Stomach smooth muscle (tissue), 2 donors: ENCODE data around the gene SHISA6.
A peak's percentile ranks its signal among the peaks of the same experiment; 100 is the strongest.

ENCODE experiments used
- H3K27ac ChIP-seq: one replicate; pipeline ENCODE4 v1.7.0; 2013; ENCODE audit warnings: mild to moderate bottlenecking, low read length, inconsistent platforms
- H3K27me3 ChIP-seq, 2 donors: one replicate each; pipeline ENCODE4 v1.7.0; 2013; ENCODE audit warnings: low read length in 2 of 2; ENCODE audit not compliant: insufficient read depth in 2 of 2, control insufficient read depth in 1 of 2
- H3K36me3 ChIP-seq, 2 donors: one replicate each; pipeline ENCODE4 v1.7.0; 2013; ENCODE audit warnings: low read length in 2 of 2; ENCODE audit not compliant: control insufficient read depth in 2 of 2, insufficient read depth in 2 of 2
- H3K4me1 ChIP-seq: one replicate; pipeline ENCODE4 v1.7.0; 2013; ENCODE audit warnings: low read length; ENCODE audit not compliant: control insufficient read depth, insufficient read depth
- H3K4me3 ChIP-seq, 2 donors: one replicate each; pipeline ENCODE4 v1.7.0; 2013; ENCODE audit warnings: low read length in 2 of 2
- H3K9ac ChIP-seq, 2 donors: one replicate each; pipeline ENCODE4 v1.7.0; 2013; ENCODE audit warnings: low read length in 2 of 2, mild to moderate bottlenecking in 1 of 2
- H3K9me3 ChIP-seq, 2 donors: one replicate each; pipeline ENCODE4 v1.7.0; 2013; ENCODE audit warnings: low read length in 2 of 2; ENCODE audit not compliant: control insufficient read depth in 2 of 2
- donor health status: healthy.
- donor health status: Pancreatic carcinoma.

SHISA6 gene

GRCh38 chr17:11561702-11562101 is 320.7 kb downstream of the SHISA6 start:
- no peaks in the 10 kb centered on the region for H3K36me3 ChIP-seq
- no peak overlapping the region for H3K27ac ChIP-seq
- no peak overlapping the region for H3K9ac ChIP-seq

GRCh38 chr17:11564589-11565380 is 323.8 kb downstream of the SHISA6 start:
- Histone ChIP-seq H3K27ac (no peak overlapping the region), H3K4me3 (no peak overlapping the region), H3K4me1 (no peaks in the 10 kb centered on the region), H3K9ac (no peak overlapping the region), H3K27me3 (no peaks in the 10 kb centered on the region), H3K36me3 (no peaks in the 10 kb centered on the region), H3K9me3 (no peaks in the 10 kb centered on the region)

More at GRCh38 chr17:11561702-11562101, 320.7 kb downstream of the SHISA6 start:
- no peaks in the 10 kb centered on the region for H3K9me3 ChIP-seq
- H3K4me1 ChIP-seq, result no peaks in the 10 kb centered on the region
- no peaks in the 10 kb centered on the region for H3K27me3 ChIP-seq
- H3K4me3 ChIP-seq, result no peak overlapping the region

- Histone ChIP-seq H3K27me3 (no peaks in the 10 kb centered on the region), H3K4me3 (no peak overlapping the region)
Observed at GRCh38 chr17:11565591-11565990, 324.6 kb downstream of the SHISA6 start.

GRCh38 chr17:11578998-11579397 is 338.0 kb downstream of the SHISA6 start:
- no peaks in the 10 kb centered on the region for H3K27me3 ChIP-seq
- H3K4me1 ChIP-seq, result no peaks in the 10 kb centered on the region
- H3K36me3 ChIP-seq, result no peaks in the 10 kb centered on the region

More at GRCh38 chr17:11565591-11565990, 324.6 kb downstream of the SHISA6 start:
- H3K9me3 ChIP-seq, result no peaks in the 10 kb centered on the region
- no peak overlapping the region for H3K27ac ChIP-seq
- H3K4me1 ChIP-seq, result no peaks in the 10 kb centered on the region
- H3K36me3 ChIP-seq, result no peaks in the 10 kb centered on the region
- H3K9ac ChIP-seq, result no peak overlapping the region

GRCh38 chr17:11580677-11581076 is 339.7 kb downstream of the SHISA6 start:
- no peak overlapping the region for H3K4me3 ChIP-seq
- no peak overlapping the region for H3K27ac ChIP-seq
- no peaks in the 10 kb centered on the region for H3K4me1 ChIP-seq
- H3K27me3 ChIP-seq, result no peaks in the 10 kb centered on the region
- no peaks in the 10 kb centered on the region for H3K9me3 ChIP-seq
- H3K9ac ChIP-seq, result no peak overlapping the region
- no peaks in the 10 kb centered on the region for H3K36me3 ChIP-seq

More at GRCh38 chr17:11578998-11579397, 338.0 kb downstream of the SHISA6 start:
- no peak overlapping the region for H3K4me3 ChIP-seq
- no peak overlapping the region for H3K9ac ChIP-seq
- H3K9me3 ChIP-seq, result no peaks in the 10 kb centered on the region
- no peak overlapping the region for H3K27ac ChIP-seq

GRCh38 chr17:11582217-11582616 is 341.2 kb downstream of the SHISA6 start:
- Histone ChIP-seq H3K4me1 (no peaks in the 10 kb centered on the region), H3K36me3 (no peaks in the 10 kb centered on the region), H3K27me3 (no peaks in the 10 kb centered on the region), H3K27ac (no peak overlapping the region), H3K4me3 (no peak overlapping the region), H3K9me3 (no peaks in the 10 kb centered on the region), H3K9ac (no peak overlapping the region)

GRCh38 chr17:11583306-11583992 is 342.4 kb downstream of the SHISA6 start:
- H3K9ac ChIP-seq, result no peak overlapping the region
- no peak overlapping the region for H3K27ac ChIP-seq
- H3K36me3 ChIP-seq, result no peaks in the 10 kb centered on the region
- H3K9me3 ChIP-seq, result no peaks in the 10 kb centered on the region
- H3K4me1 ChIP-seq, result no peaks in the 10 kb centered on the region
- no peaks in the 10 kb centered on the region for H3K27me3 ChIP-seq
- no peak overlapping the region for H3K4me3 ChIP-seq

GRCh38 chr17:11589716-11590115 is 348.7 kb downstream of the SHISA6 start:
- Histone ChIP-seq H3K4me1 (no peaks in the 10 kb centered on the region), H3K27ac (no peak overlapping the region), H3K9me3 (no peaks in the 10 kb centered on the region), H3K9ac (no peak overlapping the region), H3K36me3 (no peaks in the 10 kb centered on the region), H3K4me3 (no peak overlapping the region), H3K27me3 (no peaks in the 10 kb centered on the region)

- Histone ChIP-seq H3K4me1 (peaks cover 4% of the 10 kb centered on the region), H3K27ac (no peak within 1 kb of the TSS), H3K36me3 (no peaks in the 10 kb centered on the region), H3K27me3 (peaks cover 0 to 2% of the 10 kb centered on the region in 2 donors), H3K9me3 (peaks cover 0 to 4% of the 10 kb centered on the region in 2 donors), H3K9ac (peak within 1 kb of the TSS; percentile 5 to 45), H3K4me3 (peak within 1 kb of the TSS; percentile 60 to 72)
Observed at GRCh38 chr17:11598274-11599221, 357.5 kb downstream of the SHISA6 start, which contains the start of gene DNAH9. TSS of gene DNAH9 (plus strand) at chr17:11598470. CDS start at chr17:11598499, 29 bp downstream.

- H3K9me3 ChIP-seq, result no peaks in the 10 kb centered on the region
- H3K4me3 ChIP-seq, result no peak overlapping the region
- peaks cover 0 to 2% of the 10 kb centered on the region in 2 donors for H3K27me3 ChIP-seq
- no peaks in the 10 kb centered on the region for H3K36me3 ChIP-seq
- H3K27ac ChIP-seq, result no peak overlapping the region
- H3K4me1 ChIP-seq, result peaks cover 4% of the 10 kb centered on the region
- H3K9ac ChIP-seq, result no peak overlapping the region
Observed at GRCh38 chr17:11601661-11602060, 360.6 kb downstream of the SHISA6 start.
